GM12878 (cell line): ENCODE measurements around the gene IFT88. TPM values are rescaled to one million over a fixed set of nuclear protein-coding genes. Genes with fewer than 3 reads are reported as not detected.

ENCODE experiments used
- ASH2L ChIP-seq: fragments of 300-600, 200-600 bp; sonication (generic); IDR thresholded peaks from 2 replicates; pipeline ENCODE4 v1.6.1; 2017; ENCODE audit warnings: low read depth, mild to moderate bottlenecking, borderline replicate concordance
- BCL3 ChIP-seq: IDR thresholded peaks from 2 replicates; pipeline ENCODE4 v1.6.1; 2011; ENCODE audit warnings: borderline replicate concordance, low read depth, mild to moderate bottlenecking, moderate library complexity, low read length; ENCODE audit not compliant: insufficient read depth, poor library complexity, severe bottlenecking
- CBX5 ChIP-seq: sonication (generic); IDR thresholded peaks from 2 replicates; pipeline ENCODE4 v1.6.1; 2016; ENCODE audit warnings: low read depth, moderate library complexity, mild to moderate bottlenecking, inconsistent platforms
- CEBPB ChIP-seq, 2 experiments: fragments of 150-350 bp in 1 of 2; IDR thresholded peaks; 2 replicates each; pipeline ENCODE4 v1.6.1; 2012 to 2014; ENCODE audit warnings: low read depth in 2 of 2, low read length in 2 of 2, borderline replicate concordance in 1 of 2, inconsistent platforms in 1 of 2
- FOS ChIP-seq: IDR thresholded peaks from 3 replicates; pipeline ENCODE4 v1.6.1; 2011; ENCODE audit warnings: borderline replicate concordance; ENCODE audit not compliant: insufficient read length; ENCODE audit errors: extremely low read depth
- FOXM1 ChIP-seq: IDR thresholded peaks from 2 replicates; pipeline ENCODE4 v1.6.1; 2012; ENCODE audit warnings: low read depth, mild to moderate bottlenecking, inconsistent platforms, low read length, moderate library complexity
- GATAD2B ChIP-seq: fragments of 450-650 bp; conservative IDR thresholded peaks from 2 replicates; pipeline ENCODE4 v1.6.1; 2017; ENCODE audit warnings: low read depth, mild to moderate bottlenecking, moderate library complexity
- PKNOX1 ChIP-seq: fragments of 450-650 bp; IDR thresholded peaks from 2 replicates; pipeline ENCODE4 v1.6.1; 2016; ENCODE audit warnings: mild to moderate bottlenecking
- SMC3 ChIP-seq: IDR thresholded peaks from 2 replicates; pipeline ENCODE4 v1.6.1; 2011; ENCODE audit warnings: low read length, improper control_type of control experiment, borderline replicate concordance
- TAF1 ChIP-seq: IDR thresholded peaks from 2 replicates; pipeline ENCODE4 v1.6.1; 2011; ENCODE audit warnings: mild to moderate bottlenecking, low read depth, low read length, borderline replicate concordance
- ZBTB4 ChIP-seq: fragments of 450-650 bp; formaldehyde crosslinking; IDR thresholded peaks from 2 replicates; pipeline ENCODE4 v1.4.0; 2022; ENCODE audit warnings: mild to moderate bottlenecking, moderate library complexity
- ZNF274 ChIP-seq: IDR thresholded peaks from one replicate; pipeline ENCODE4 v1.8.0; 2011; ENCODE audit not compliant: insufficient read length, insufficient read depth
- polyA plus RNA-seq, 11 experiments: library from polyadenylated mRNA; depleted of rRNA in 4 of 11; unstranded in 6 of 11; stranded (reverse) in 5 of 11; fragments of >200 nt; fragmentation: Nextera tagmentation in 4 of 11; fragmentation: Illumina TruSeq in 1 of 11; extraction: Ambion mirVana in 4 of 11; extraction: Trizol in 1 of 11; gene quantifications; 1 replicate in 1 of 11; 2 replicates in 10 of 11; pipeline versions ENCODE4 v1.2.1 to v1.2.3, GENCODE V29; 2011 to 2016; ENCODE audit warnings: inconsistent platforms in 2 of 11, missing spikeins in 2 of 11, low read depth in 1 of 11
- total RNA-seq, 4 experiments: library from RNA; depleted of rRNA in 3 of 4; stranded (reverse); fragments of >200 nt in 3 of 4; fragmentation: Illumina TruSeq in 1 of 4; extraction: Trizol in 1 of 4; gene quantifications; 2 replicates each; pipeline versions ENCODE4 v1.2.1 to v1.2.3, GENCODE V29; 2013 to 2021
- TF ChIP-seq, protein P1 (sequence below): fragments of 450-650 bp; IDR thresholded peaks from 2 replicates; pipeline ENCODE4 v1.6.1; 2017; ENCODE audit warnings: mild to moderate bottlenecking
- TF ChIP-seq, protein P2 (sequence below): IDR thresholded peaks from 2 replicates; pipeline ENCODE4 v1.6.1; 2012; ENCODE audit warnings: low read depth, low read length, improper control_type of control experiment

Gene IFT88
- total and polyA plus RNA-seq, 10 of the 15 experiments (the other 5 are each of a cell fraction or from before 2014, with no cell fraction given), result 2.9 to 5.6 (median 4.1) TPM

DNA sequence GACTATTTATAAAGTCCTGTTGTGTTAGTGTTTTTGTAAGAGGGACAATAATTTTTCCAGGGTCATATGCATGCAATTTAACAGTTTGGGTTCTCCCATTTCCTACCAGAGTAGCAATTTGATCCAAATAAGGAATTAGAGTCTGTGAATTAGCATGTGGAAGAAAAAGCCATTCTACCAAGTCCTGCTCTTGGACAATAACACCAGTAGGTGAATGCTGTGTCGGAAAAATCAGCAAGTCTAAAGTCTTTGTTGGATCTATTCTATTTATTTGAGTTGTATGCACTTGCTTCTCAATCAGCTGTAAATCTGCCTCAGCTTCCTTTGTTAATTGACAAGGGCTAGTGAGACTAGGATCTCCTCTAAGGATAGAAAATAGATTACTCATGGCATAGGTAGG lies 115.1 kb downstream of the IFT88 start (continued):
- TF ChIP-seq, protein P1, sequence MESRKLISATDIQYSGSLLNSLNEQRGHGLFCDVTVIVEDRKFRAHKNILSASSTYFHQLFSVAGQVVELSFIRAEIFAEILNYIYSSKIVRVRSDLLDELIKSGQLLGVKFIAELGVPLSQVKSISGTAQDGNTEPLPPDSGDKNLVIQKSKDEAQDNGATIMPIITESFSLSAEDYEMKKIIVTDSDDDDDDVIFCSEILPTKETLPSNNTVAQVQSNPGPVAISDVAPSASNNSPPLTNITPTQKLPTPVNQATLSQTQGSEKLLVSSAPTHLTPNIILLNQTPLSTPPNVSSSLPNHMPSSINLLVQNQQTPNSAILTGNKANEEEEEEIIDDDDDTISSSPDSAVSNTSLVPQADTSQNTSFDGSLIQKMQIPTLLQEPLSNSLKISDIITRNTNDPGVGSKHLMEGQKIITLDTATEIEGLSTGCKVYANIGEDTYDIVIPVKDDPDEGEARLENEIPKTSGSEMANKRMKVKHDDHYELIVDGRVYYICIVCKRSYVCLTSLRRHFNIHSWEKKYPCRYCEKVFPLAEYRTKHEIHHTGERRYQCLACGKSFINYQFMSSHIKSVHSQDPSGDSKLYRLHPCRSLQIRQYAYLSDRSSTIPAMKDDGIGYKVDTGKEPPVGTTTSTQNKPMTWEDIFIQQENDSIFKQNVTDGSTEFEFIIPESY, result no peak
- TF ChIP-seq ASH2L (no peak), CBX5 (no peak), PKNOX1 (no peak), SMC3 (no peak), CEBPB (IDR thresholded peaks at IDR 0.05; ENCODE audit: borderline replicate concordance in 1 of 2, low read depth in 2 of 2, low read length in 2 of 2) (no peak), ZNF274 (no peak), FOXM1 (no peak), GATAD2B (no peak), TAF1 (no peak), FOS (no peak), ZBTB4 (CRISPR knock-in tag) (no peak), BCL3 (no peak)
- TF ChIP-seq, protein P2, sequence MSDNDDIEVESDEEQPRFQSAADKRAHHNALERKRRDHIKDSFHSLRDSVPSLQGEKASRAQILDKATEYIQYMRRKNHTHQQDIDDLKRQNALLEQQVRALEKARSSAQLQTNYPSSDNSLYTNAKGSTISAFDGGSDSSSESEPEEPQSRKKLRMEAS, result no peak
